GM19240 (cell line): Measurements from ENCODE around the gene PCIF1.
"Not testable (repeated sequence)": the region's sequence is repeated elsewhere in the genome, so short reads cannot be mapped to it uniquely, and the experiment has no call there.

Experiments
- DNase-seq: peaks from one replicate; pipeline ENCODE4 v3.0.0; 2011; ENCODE audit warnings: low spot score; ENCODE audit not compliant: insufficient read length

The PCIF1 gene

DNA sequence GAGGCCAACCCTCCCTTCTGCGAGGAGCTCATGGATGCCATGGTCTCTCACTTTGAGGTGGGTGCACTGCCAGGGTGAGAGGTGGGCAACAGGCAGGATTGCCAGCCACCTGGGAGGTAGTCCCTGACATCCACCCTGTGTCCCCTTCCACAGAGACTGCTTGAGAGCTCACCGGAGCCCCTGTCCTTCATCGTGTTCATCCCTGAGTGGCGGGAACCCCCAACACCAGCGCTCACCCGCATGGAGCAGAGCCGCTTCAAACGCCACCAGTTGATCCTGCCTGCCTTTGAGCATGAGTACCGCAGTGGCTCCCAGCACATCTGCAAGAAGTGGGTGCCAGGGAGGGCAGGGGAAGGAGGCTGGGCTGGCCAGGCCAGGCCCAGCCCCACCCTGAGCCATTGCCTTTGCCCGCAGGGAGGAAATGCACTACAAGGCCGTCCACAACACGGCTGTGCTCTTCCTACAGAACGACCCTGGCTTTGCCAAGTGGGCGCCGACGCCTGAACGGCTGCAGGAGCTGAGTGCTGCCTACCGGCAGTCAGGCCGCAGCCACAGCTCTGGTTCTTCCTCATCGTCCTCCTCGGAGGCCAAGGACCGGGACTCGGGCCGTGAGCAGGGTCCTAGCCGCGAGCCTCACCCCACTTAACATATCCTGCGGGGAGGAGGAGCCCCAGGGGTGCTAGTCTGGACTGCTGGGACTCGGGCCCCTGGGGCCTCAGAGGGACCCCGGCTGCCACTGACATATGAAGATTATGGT, 12.8 kb downstream of the PCIF1 start:
- DNase-seq: no peak

DNA sequence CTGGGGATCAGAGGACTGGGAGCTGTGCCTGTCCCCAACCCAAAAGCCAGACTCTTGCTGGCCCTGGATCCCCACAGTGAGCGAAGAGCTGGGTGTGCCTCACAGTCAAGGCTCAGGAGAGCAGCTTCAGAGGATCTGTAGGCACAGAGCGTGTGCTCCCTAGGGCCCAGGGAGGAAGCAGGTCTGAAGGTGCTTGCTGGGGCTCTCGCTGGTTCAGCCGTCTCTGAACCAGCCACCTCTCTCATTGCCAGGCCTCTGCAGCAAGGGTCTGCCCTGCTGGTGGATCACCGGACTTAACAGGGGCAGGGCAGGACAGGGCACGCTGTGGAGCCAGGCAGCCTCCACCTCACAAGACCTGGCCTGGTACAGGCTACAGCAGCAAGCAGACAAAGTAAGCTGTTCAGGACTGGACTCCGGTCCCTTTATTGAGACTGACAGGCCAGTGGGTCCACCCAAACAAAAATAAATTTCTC, 13.8 kb downstream of the PCIF1 start:
- DNase-seq: no peak

DNA sequence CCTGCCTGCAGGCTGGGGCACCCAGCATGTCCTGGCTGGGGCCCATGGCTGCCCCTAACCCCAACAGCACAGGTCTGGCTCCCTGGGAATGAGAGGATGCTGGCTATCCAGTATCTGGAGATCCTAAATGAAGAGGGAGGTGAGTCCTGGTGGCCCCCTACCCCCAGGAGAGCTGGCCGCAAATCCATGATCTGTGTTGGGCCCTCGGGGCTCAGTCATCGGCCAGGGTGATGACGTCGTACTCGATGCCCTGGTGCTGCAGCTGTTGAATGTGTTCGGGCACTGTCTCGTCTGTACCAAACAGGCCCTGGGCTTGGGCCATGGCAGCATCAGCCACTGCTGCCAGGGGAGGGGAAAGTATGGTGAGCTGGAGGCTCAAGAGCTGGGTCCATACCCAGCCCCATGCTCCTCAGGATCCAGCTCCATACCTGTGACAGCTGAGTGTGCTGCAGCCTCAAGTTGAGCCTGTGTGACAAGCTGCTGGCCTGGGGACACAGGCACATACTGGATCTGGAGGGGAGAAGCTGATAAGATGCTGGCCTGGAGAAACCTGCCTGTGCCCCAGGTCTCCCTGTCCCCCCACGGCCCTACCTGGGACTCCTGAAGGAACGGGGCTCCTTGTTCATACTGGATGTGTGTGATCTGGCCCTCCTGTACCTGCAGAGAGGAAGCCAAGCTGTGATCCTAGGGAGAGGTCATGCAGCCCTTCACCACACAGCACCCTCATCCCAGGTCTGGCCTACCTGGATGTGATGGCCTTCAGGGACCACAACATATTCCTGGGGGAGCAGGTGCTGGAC, 14.5 kb downstream of the PCIF1 start:
- no peak for DNase-seq

DNA sequence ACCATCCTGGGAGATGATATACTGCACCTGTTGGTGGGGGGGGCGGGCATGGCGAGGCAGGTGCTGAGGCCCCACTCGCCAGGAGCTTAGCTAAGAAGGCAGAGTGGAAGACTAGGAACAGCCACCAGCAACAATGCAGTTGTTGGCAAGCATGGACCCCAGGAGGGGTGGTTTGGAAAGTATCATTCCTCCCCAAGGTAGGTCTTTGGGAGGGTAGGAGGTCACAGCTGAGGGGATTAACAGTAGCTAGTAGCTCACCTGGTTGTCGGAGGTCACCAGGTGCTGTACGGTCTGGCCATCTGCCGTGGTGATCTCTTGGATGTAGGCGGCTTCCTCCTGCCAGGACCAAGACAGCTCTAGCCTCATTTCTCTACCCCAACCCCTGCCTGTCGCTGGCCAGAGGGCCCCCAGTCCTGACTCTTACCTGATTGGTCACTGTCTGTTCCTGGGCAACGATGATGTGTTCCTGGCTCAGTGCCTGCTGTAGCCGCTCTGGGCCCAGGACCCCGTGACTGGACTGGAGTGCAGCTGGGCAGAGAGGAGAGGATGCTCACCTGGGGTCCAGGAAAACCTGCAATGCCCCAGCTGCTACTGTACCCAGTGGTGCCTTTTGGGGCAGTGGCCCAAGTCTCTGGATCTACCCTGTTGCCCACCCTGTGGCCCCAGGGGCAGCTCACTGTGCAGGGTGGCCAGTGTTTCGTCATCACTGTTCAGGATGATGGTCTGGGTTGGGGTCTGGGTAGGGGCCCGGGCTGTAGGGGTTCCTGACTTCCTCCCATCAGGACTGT, 15.3 kb downstream of the PCIF1 start:
- DNase-seq: no peak

DNA sequence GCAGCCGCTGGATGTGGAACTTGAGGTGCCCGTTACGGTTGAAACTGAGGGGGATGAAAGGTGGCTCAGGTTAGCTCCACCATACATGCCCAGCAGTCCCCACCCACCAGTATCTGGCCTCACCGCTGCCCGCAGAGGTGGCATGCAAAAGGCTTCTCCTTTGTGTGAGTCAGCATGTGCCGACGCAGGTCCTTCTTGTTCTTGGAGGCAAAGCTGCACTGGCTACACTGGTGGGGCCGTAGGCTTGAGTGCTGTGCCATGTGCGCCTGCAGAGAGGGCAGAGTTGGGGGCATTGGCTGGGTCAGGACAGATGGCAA, 15.8 kb downstream of the PCIF1 start:
- no peak for DNase-seq

DNA sequence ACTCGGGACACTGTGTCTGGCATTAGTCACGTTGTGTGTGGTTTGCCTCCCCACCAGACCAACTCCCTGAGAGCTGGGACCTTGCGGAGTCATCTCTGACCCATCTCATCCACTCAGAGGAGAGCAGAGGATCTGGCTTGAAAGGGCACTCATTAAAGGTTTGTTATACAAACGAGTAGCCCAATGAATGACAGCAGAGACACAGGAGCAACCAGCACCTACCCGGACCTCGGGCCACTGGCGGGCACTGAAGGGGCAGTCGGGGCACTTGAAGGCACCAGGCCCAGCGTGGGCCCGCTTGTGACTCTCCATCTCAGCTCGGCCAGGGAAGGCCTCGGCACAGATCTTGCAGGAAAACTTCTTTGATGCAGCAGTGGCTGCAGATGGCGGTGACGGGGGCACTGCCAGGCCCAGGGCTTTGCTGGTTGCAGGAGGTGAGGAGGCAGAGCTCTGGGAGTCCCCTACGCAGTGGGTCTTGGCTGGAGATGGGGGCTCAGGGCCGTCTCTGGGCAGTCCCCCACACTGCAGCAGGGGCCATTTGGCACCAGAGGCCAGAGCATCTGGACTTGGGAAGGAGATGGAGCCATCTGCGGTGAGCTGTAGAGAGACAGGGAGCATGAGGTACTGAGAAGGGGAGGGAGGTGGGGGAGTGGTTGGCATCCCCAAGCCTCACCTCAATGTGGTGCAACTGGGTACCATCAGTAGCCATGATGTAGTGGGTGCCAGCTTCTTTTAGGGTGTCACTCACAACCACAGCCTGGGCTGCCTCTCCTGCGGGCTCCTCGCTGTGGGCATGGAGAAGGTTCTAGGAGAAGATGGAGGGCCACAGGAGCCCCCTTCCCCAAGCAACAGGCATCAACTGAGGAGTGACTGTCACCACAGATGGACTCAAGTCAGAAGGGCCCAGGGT, 17.7 kb downstream of the PCIF1 start:
- DNase-seq: no peak

DNA sequence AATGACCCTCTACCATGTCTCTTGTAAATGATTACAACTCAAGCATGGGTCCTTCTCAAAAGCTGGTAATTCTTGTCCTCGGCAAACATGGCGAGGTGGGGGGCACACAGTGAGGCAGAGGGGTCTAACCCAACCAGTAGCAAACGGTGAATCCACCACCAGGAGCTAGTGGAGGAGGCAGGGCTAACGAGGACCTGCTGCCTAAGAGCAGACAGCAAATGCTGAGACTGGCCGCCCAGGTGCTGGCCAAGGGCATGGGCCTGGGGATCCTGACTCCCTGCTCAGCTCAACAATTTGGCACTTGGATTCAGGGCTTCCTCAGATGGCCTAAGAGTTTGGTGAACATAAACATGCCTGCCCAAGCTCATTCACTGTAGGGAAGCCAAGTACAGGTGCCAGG, 18.4 kb downstream of the PCIF1 start:
- no peak for DNase-seq

DNA sequence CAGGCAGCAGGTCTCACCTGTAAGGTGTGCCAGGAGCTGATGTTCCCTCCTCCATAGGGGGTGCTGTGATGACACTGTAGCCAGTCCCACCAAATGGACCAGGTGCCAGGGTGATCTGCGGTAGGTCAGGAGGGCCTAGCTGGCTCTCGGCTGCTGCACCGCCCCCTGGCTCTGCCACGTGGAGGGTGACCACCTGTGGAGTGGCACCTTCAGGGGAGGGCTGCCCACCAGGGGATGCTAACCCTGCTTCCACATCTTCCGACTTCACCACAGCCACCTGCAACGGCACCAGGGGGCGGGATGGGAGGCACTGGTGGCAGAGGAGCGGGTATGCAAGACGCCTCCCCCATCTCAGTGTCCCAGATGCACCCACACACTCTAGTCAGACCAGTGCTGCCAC, 19.2 kb downstream of the PCIF1 start:
- no peak for DNase-seq

DNA sequence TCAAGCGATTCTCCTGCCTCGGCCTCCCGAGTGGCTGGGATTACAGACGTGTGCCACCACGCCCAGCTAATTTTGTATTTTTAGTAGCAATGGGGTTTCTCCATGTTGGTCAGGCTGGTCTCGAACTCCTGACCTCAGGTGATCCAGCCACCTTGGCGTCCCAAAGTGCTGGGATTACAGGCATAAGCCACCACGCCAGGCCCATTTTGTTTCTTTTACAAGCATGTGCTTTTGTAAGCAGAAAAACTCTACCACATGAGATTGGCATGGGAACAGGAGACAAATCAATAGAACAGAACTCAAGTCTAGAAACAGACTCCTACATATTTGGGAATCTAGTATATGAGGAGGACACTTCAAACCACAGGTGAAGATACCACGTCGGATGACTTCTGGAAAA, 21.8 kb downstream of the PCIF1 start:
- not testable (repeated sequence) for DNase-seq

DNA sequence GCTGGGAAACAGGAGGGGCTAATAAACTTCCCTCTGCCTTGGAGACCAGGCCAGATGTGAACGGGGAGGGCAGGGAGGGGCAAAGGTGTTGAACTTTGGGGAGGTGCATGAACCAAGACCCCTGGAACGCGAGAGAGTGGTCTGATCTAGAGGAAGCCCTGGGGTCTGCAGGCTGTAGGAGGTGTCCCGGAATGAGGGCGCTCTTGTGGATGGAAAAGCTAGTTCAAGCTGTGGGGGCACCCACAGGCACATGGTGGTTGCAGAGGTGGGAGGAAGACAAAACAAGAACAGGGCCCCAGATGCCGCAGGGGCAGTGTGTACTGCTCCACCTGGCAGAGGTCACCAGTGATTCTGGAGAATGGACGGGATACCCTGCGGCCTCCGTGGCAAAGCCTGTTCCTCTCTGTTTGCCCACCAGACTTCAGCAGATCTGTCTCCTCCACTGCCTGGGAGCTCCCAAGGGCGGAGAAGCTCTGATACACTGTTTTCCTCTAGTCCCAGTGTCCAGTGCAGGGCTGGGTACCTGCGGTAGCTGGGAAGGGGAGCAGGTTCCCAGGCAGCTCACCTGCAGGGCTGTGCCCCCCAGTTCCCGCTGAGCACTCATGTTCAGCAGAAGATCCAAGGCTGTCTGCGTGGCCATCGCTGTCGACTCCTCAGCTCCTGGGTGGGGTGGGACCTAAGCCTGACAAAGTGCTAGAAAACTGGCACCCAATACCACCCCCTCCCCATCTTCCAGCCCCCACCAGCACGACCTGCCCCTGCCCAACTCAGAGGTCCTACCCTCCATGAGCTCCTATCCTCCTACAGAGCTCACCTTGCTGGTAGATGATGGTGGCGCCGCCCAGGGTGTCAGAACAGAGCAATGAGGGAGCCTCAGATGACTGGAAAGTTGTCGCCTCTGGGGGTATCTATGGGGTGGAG, 22.8 kb downstream of the PCIF1 start:
- DNase-seq: no peak

DNA sequence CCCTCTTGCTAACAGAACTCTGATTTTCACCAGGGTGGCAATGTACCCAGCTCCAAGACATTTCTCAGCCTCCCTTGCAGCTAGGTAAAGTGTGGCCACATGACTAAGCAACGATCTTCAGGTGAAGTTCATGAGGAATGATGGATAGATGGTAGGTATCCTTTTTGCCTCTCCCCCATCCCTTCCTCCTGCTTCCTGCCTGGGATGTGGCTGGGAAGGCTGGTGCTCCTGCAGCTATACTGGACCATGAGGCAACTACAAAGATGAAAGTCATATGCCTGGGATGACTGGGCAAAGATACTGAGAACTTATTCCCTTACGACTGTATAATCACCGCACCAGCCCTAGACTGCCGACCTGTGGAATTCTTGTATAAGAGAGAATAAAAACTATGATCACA, 24.1 kb downstream of the PCIF1 start:
- DNase-seq: no peak

DNA sequence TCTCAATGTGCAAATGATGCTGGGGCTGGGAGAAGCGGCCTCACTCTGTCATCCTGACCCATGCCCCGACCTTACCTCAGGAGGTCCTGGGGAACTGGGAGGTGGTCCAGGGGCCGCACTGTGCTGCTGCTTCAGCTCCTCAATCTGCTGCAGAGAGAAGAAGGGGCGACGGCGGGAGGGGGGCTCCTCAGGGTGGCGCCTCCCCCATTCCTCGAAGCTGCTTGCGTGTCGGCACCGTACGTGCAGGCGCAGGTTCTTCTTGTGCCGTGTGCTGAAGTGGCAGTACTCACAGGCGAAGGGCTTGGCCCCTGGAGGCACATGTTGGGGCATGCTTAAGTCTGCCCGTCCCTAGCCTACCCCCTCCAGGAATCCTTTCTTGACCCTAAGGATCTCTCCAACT, 24.6 kb downstream of the PCIF1 start:
- DNase-seq: no peak

DNA sequence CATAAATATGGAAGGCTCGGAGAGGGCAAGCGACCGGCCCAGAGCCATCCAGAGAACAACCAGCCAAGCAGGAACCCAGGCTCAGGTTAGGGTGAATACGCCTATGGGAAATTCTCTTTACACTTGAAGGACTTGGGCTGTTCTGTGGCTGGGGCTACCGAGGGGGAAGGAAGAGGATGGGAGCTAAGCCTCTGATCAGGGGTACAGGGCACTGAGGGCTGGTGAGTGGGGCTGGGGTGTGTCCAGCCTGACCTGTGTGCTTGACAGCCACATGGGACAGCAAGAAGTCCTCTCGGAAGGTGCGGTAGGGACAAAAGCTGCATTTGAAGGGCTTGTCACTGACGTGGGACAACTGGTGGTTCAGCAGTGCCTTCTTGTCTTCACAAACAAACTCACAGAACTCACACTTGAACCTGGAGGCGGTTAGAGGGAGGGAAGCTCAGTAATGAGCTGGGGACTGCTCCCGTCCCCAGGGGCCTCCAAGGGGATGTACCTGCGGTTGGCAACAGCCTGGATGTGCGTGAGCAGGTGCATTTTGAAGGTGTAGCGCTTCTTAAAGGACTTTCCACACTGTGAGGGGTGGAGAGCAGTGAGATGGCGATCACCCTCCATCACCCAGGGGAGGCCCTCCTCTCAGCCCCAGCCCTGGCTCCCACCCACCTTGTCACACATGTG, 25.6 kb downstream of the PCIF1 start:
- no peak for DNase-seq

DNA sequence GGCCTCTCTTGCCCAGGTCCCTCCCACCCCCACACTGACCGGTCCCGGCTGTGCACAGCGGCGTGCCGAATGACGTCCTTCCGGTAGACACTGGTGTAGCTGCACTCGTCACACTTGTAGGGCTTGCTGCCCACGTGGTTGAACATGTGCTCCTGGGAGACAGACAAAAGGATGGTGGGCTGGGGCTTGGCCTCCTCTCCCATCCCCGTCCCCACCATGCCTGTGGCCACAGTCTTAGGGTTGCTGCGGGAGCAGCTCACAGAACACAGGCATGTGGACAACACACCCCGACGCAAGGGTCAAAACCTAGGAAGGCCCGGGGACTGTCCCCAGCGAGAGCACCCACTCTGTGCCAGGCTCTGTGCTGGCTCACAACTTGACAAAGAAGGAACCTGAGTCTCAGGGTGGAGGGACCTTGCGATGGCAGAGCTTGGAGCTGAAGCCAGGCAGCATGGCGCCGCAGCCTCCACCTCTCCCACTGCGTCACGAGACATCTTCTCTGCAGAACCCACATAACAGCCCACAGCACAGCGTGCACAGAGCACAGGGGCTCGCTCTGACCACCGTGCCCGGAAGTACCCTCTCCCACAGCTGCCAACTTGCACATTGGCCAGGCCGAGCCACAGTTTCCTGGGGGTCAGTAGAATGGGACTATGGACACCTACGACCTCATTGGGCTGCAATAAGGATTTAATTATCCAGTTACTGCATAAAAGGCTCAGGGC, 27.7 kb downstream of the PCIF1 start:
- no peak for DNase-seq

DNA sequence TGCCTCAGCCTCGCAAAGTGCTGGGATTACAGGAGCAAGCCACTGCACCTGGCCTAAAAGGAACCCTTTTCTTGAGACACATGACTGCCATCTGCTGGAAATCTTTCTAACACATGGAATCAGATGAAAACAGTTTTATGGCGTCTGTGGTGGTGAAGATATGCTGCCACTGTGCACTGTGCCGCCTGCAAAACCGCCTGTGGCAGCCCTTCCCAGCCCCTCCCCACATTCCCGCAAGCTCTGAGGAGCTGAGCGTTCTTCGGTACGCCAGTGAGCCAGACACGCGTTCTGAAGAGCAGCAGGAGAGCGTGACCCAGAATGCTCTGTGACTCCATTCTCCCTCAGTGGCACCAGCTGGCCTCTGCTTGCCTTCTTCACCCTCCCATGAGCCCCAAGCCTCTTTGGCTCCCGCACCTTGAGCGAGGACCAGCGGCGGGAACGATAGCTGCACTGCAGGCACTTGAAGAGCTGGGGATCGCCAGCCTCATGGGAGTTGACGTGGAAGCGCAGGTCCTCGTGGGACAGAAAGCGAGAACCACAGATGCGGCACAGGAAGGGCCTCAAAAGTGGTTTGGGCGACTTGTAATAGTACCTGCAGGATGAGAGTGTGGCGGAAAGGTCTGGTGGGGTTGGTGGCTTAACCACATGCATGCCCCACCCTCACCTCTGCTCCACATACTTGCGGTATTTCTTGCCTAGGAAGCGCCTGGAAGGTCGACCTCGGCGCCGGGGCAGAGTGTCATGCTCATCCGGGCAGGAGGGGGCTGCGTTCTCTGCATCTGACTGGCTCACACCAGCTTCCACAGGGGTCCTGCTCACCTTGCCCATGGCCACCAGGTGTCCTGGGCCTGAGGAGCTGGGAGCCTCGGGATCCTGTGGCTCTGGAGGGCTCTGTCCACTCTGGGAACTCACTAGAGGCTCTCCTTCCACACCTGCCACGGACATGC, 28.8 kb downstream of the PCIF1 start:
- DNase-seq: no peak

DNA sequence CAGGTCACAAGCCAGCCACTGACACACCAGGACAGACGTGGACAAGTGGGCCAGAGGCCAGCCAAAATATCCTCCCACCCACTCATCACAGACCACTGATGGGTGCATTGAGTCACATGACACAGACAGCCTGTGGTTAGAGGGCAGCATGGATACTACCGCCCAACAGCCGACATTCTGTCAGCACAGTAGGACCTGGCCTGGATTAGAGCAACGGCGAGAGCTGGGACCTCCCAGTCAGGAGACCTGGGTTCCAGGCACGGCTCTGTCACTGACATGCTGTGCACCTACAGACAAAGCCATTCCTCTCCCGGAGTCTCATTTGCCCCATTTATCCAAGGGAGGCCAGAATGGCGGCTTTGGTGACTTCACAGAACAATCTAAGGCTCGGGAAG, 29.5 kb downstream of the PCIF1 start:
- DNase-seq: no peak

DNA sequence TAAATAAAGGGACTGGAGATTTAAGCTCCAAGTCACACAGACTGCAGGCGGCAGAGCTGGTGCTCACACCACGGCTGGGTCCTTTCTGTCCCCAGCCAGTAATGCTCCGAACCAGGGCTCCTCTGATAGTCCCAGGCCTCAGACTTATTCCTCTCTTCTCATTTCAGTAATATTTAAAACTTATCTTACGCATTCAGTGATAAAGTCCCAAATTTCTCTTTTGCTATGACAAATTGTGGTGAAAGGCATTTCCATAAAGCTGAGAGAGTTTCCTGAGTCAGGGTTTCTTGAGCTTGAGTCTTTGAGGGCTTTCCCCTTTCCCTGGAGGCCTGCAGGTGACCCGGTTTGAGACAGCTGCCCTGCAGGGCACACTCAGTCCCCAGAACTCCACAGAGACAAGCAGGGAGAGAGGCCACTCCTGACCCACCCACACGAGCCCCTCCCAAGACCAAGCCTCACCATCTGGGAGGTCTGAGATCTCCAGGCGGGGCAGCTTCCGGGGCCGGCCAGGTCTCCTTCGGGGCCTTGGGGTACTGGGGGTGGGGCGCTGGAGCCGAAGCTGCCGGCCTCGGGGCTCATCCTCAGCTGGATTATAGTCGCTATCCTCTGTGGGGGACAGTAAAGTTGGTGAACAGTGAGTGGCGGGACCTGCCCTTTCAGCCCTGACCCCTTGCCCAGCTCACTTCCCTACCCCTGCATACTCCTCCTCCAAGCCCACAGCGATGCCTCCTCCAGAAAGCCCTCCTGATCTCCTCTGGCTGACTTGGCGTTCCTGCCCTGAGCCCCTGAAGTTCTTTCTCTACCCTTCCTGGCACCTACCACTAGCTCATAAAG, 30.9 kb downstream of the PCIF1 start:
- no peak for DNase-seq
